BE2C (cell line): ENCODE data around the gene RASA3.
"Not testable (repeated sequence)": the region's sequence is repeated elsewhere in the genome, so short reads cannot be mapped to it uniquely, and the experiment has no call there.

Experiments used
- DNase-seq: peaks from one replicate; pipeline ENCODE4 v3.0.0-alpha.2; 2020
- H3K27me3 ChIP-seq: fragments of 250-450 bp; sonication (Bioruptor Pico); 2 replicates; pipeline ENCODE4 v1.5.1; 2020; ENCODE audit warnings: mild to moderate bottlenecking
- H3K36me3 ChIP-seq: fragments of 250-450 bp; sonication (Bioruptor Pico); 2 replicates; pipeline ENCODE4 v1.5.1; 2020; ENCODE audit warnings: mild to moderate bottlenecking
- H3K4me1 ChIP-seq: fragments of 250-450 bp; sonication (Bioruptor Pico); 2 replicates; pipeline ENCODE4 v1.5.1; 2020
- H3K4me3 ChIP-seq: 2 replicates; pipeline ENCODE4 v1.5.1; 2011; ENCODE audit warnings: low read depth, low read length
- H3K9me3 ChIP-seq: fragments of 250-450 bp; sonication (Bioruptor Pico); 2 replicates; pipeline ENCODE4 v1.5.1; 2020
- CTCF ChIP-seq: IDR thresholded peaks from 2 replicates; pipeline ENCODE4 v1.5.1; 2012; ENCODE audit warnings: mild to moderate bottlenecking, low read depth, low read length

Gene RASA3

GRCh38 chr13:113989585-113990300, 142.7 kb downstream of the RASA3 start:
- Histone ChIP-seq H3K36me3 (peaks cover 19% of the 10 kb centered on the region), H3K27me3 (no peaks in the 10 kb centered on the region), H3K9me3 (no peaks in the 10 kb centered on the region), H3K4me3 (no peak overlapping the region), H3K4me1 (no peaks in the 10 kb centered on the region)
- DNase-seq, result no peak
- no peak for TF ChIP-seq CTCF

GRCh38 chr13:113988859-113989258, 143.6 kb downstream of the RASA3 start:
- H3K4me1 ChIP-seq, H3K9me3 ChIP-seq, H3K4me3 ChIP-seq, H3K27me3 ChIP-seq, DNase-seq: not testable (repeated sequence)
- H3K36me3 ChIP-seq, result peaks cover 19% of the 10 kb centered on the region

- DNase-seq, result no peak
- Histone ChIP-seq H3K9me3 (no peaks in the 10 kb centered on the region), H3K4me3 (no peak overlapping the region), H3K4me1 (no peaks in the 10 kb centered on the region), H3K36me3 (peaks cover 20% of the 10 kb centered on the region), H3K27me3 (no peaks in the 10 kb centered on the region)
- TF ChIP-seq CTCF, result no peak
Measured at GRCh38 chr13:113982296-113982661, 150.1 kb downstream of the RASA3 start.

- peaks cover 20% of the 10 kb centered on the region for H3K36me3 ChIP-seq
- no peak overlapping the region for H3K4me3 ChIP-seq
- H3K4me1 ChIP-seq, result no peaks in the 10 kb centered on the region
- no peaks in the 10 kb centered on the region for H3K9me3 ChIP-seq
- H3K27me3 ChIP-seq, result no peaks in the 10 kb centered on the region
- TF ChIP-seq CTCF, result no peak
- DNase-seq, result no peak
Measured at GRCh38 chr13:113981611-113982295, 150.7 kb downstream of the RASA3 start.

GRCh38 chr13:113981194-113981605, 151.2 kb downstream of the RASA3 start:
- no peak for TF ChIP-seq CTCF
- H3K9me3 ChIP-seq, result no peaks in the 10 kb centered on the region
- no peak for DNase-seq
- H3K4me1 ChIP-seq, result no peaks in the 10 kb centered on the region
- peaks cover 20% of the 10 kb centered on the region for H3K36me3 ChIP-seq
- H3K4me3 ChIP-seq, result no peak overlapping the region
- no peaks in the 10 kb centered on the region for H3K27me3 ChIP-seq

GRCh38 chr13:113980489-113981064, 151.8 kb downstream of the RASA3 start:
- no peak for TF ChIP-seq CTCF
- Histone ChIP-seq H3K4me3 (no peak overlapping the region), H3K27me3 (no peaks in the 10 kb centered on the region), H3K36me3 (peaks cover 20% of the 10 kb centered on the region), H3K4me1 (no peaks in the 10 kb centered on the region), H3K9me3 (no peaks in the 10 kb centered on the region)
- no peak for DNase-seq
